A549 (cell line): ENCODE data around the gene TRIM2.

Experiments used
- CHD2 ChIP-seq: fragments of 150-350 bp; IDR thresholded peaks from 2 replicates; pipeline ENCODE4 v1.6.1; 2014; ENCODE audit warnings: low read length; ENCODE audit not compliant: partially characterized antibody
- CHD4 ChIP-seq: fragments of 200-600 bp; sonication (generic); IDR thresholded peaks from 2 replicates; pipeline ENCODE4 v1.6.1; 2016; ENCODE audit warnings: antibody characterized with exemption, mild to moderate bottlenecking, borderline replicate concordance
- EP300 ChIP-seq, 2 experiments: fragments of >200 bp; sonication (Bioruptor Twin); formaldehyde crosslinking; IDR thresholded peaks; 2 replicates in 1 of 2; 3 replicates in 1 of 2; pipeline ENCODE4 v1.6.1; 2016 to 2017
- MAFK ChIP-seq: fragments of 450-650 bp; IDR thresholded peaks from 2 replicates; pipeline ENCODE4 v1.6.1; 2014; ENCODE audit not compliant: partially characterized antibody
- SREBF2 ChIP-seq: fragments of 450-650 bp; IDR thresholded peaks from 2 replicates; pipeline ENCODE4 v1.6.1; 2014; ENCODE audit warnings: mild to moderate bottlenecking, moderate library complexity
- TF ChIP-seq, protein P1 (sequence below): fragments of >200 bp; sonication (Bioruptor Twin); formaldehyde crosslinking; IDR thresholded peaks from 3 replicates; pipeline ENCODE4 v1.5.1; 2016
- TF ChIP-seq, protein P2 (sequence below): fragments of >200 bp; sonication (Bioruptor Twin); formaldehyde crosslinking; IDR thresholded peaks from 3 replicates; pipeline ENCODE4 v1.6.1; 2016
- TF ChIP-seq, protein P3 (sequence below): IDR thresholded peaks from 2 replicates; pipeline ENCODE4 v1.6.1; 2012; ENCODE audit warnings: low read depth, borderline replicate concordance

DNA sequence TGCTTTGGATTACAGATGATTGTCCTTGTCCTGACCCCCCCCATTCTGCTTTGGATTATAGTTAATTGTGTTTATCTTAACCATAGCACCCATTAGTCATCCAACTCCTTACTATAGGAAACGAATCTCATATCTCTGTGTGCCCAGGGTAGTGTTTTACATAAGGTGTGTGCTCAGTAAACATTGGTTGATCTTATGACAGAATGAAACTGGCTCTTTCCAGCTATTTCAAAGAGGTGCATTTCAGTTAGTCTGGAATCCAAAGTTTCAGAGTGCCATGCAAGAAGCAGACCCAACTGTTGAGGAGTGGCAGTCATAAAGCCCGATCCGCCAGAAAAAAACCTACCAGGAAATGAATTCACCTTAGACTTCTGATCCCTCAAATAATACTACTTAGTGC, 14.7 kb downstream of the TRIM2 start:
- TF ChIP-seq, protein P1, sequence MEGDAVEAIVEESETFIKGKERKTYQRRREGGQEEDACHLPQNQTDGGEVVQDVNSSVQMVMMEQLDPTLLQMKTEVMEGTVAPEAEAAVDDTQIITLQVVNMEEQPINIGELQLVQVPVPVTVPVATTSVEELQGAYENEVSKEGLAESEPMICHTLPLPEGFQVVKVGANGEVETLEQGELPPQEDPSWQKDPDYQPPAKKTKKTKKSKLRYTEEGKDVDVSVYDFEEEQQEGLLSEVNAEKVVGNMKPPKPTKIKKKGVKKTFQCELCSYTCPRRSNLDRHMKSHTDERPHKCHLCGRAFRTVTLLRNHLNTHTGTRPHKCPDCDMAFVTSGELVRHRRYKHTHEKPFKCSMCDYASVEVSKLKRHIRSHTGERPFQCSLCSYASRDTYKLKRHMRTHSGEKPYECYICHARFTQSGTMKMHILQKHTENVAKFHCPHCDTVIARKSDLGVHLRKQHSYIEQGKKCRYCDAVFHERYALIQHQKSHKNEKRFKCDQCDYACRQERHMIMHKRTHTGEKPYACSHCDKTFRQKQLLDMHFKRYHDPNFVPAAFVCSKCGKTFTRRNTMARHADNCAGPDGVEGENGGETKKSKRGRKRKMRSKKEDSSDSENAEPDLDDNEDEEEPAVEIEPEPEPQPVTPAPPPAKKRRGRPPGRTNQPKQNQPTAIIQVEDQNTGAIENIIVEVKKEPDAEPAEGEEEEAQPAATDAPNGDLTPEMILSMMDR, result no peak
- no peak for TF ChIP-seq MAFK
- TF ChIP-seq, protein P2, sequence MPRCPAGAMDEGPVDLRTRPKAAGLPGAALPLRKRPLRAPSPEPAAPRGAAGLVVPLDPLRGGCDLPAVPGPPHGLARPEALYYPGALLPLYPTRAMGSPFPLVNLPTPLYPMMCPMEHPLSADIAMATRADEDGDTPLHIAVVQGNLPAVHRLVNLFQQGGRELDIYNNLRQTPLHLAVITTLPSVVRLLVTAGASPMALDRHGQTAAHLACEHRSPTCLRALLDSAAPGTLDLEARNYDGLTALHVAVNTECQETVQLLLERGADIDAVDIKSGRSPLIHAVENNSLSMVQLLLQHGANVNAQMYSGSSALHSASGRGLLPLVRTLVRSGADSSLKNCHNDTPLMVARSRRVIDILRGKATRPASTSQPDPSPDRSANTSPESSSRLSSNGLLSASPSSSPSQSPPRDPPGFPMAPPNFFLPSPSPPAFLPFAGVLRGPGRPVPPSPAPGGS, result no peak
- TF ChIP-seq CHD2, result no peak
- no peak for TF ChIP-seq EP300 (IDR thresholded peaks at IDR 0.05)
- TF ChIP-seq, protein P3, sequence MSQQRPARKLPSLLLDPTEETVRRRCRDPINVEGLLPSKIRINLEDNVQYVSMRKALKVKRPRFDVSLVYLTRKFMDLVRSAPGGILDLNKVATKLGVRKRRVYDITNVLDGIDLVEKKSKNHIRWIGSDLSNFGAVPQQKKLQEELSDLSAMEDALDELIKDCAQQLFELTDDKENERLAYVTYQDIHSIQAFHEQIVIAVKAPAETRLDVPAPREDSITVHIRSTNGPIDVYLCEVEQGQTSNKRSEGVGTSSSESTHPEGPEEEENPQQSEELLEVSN, result no peak
- no peak for TF ChIP-seq SREBF2
- TF ChIP-seq CHD4, result no peak
